Caco-2 (cell line): ENCODE measurements around the gene SLC39A9. TPM values are rescaled to one million over a fixed set of nuclear protein-coding genes. Genes with fewer than 3 reads are reported as not detected.

Source experiments
- BruUV-seq: library from RNA; stranded (reverse); fragments of 400-500 nt; replicated peaks from 2 replicates; lab custom pipeline; 2021; lab: Mats Ljungman, UMichigan
- CTCF ChIA-PET: fragments of 300-600 bp; sonication (Branson Sonifier 250); formaldehyde crosslinking; loops from one replicate; lab custom pipeline; 2022; ENCODE audit warnings: antibody characterized with exemption; lab: Charles Lee
- POLR2A ChIA-PET: fragments of 300-600 bp; sonication (Branson Sonifier 250); formaldehyde crosslinking; loops from one replicate; lab custom pipeline; 2022; ENCODE audit warnings: antibody characterized with exemption; lab: Charles Lee
- DNase-seq, 2 experiments: peaks; one replicate each; pipeline versions ENCODE4 v3.0.0 to v3.0.0-alpha.2; 2020 to 2022
- H3K27me3 ChIP-seq: replicated peaks from 2 replicates; pipeline ENCODE4 v1.6.0; 2011; ENCODE audit warnings: low read length; ENCODE audit not compliant: control insufficient read depth, insufficient read depth
- H3K36me3 ChIP-seq: 2 replicates; pipeline ENCODE4 v1.5.1; 2011; ENCODE audit warnings: low read length; ENCODE audit not compliant: control insufficient read depth, insufficient read depth
- H3K4me1 ChIP-seq: fragments of 250-450 bp; sonication (Bioruptor Pico); 2 replicates; pipeline ENCODE4 v1.5.1; 2020; ENCODE audit warnings: mild to moderate bottlenecking
- H3K4me3 ChIP-seq: 2 replicates; pipeline ENCODE4 v1.5.1; 2011; ENCODE audit warnings: low read depth, mild to moderate bottlenecking, control low read depth, low read length
- H3K9me3 ChIP-seq: fragments of 250-450 bp; sonication (Bioruptor Pico); 2 replicates; pipeline ENCODE4 v1.5.1; 2020; ENCODE audit warnings: mild to moderate bottlenecking, moderate library complexity
- H3K27ac Mint-ChIP-seq: one replicate; pipeline ENCODE4 v1.8.0; 2022; ENCODE audit warnings: mixed read lengths; ENCODE audit not compliant: unreplicated experiment
- H3K27me3 Mint-ChIP-seq: one replicate; pipeline ENCODE4 v1.8.0; 2022; ENCODE audit warnings: mixed read lengths; ENCODE audit not compliant: insufficient read depth, unreplicated experiment
- H3K36me3 Mint-ChIP-seq: one replicate; pipeline ENCODE4 v1.8.0; 2022; ENCODE audit warnings: mild to moderate bottlenecking, mixed read lengths; ENCODE audit not compliant: insufficient read depth, unreplicated experiment
- H3K4me1 Mint-ChIP-seq: one replicate; pipeline ENCODE4 v1.8.0; 2022; ENCODE audit warnings: low read depth, mixed read lengths; ENCODE audit not compliant: unreplicated experiment
- H3K4me3 Mint-ChIP-seq: one replicate; pipeline ENCODE4 v1.8.0; 2022; ENCODE audit warnings: mild to moderate bottlenecking, moderate library complexity, mixed read lengths; ENCODE audit not compliant: unreplicated experiment
- H3K9me3 Mint-ChIP-seq: one replicate; pipeline ENCODE4 v1.8.0; 2022; ENCODE audit warnings: mixed read lengths; ENCODE audit not compliant: unreplicated experiment
- intact Hi-C: fragments of 100-400 bp; cut with micrococcal nuclease; formaldehyde crosslinking; loops from one replicate; pipeline ENCODE4 v1.10.0; 2022; ENCODE audit not compliant: unreplicated experiment
- total RNA-seq: library from RNA; stranded (reverse); gene quantifications from 2 replicates; pipeline ENCODE4 v1.2.3, GENCODE V29; 2022
- TF ChIP-seq, protein P1 (sequence below), 2 experiments: fragments of 200-600 bp in 1 of 2; IDR thresholded peaks; 1 replicate in 1 of 2; 2 replicates in 1 of 2; pipeline versions ENCODE4 v1.5.1 to v1.8.0; 2011 to 2022; ENCODE audit warnings: antibody characterized with exemption in 1 of 2, control low read depth in 1 of 2, inconsistent platforms in 1 of 2, low read depth in 1 of 2, low read length in 1 of 2, mild to moderate bottlenecking in 1 of 2, moderate library complexity in 1 of 2; ENCODE audit not compliant: insufficient read depth in 1 of 2, severe bottlenecking in 1 of 2, unreplicated experiment in 1 of 2

The SLC39A9 gene
- total RNA-seq, 1 experiment from 2014 or later: 96.4 TPM

GRCh38 chr14:69353168-69353567 lies 45.3 kb upstream of the SLC39A9 start:
- Mint-ChIP-seq H3K36me3 (no peaks in the 10 kb centered on the region), H3K4me1 (no peaks in the 10 kb centered on the region)

GRCh38 chr14:69354383-69355153 lies 43.9 kb upstream of the SLC39A9 start:
- no peaks in the 10 kb centered on the region for H3K27me3 Mint-ChIP-seq
- CTCF ChIA-PET: no interaction called here
- POLR2A ChIA-PET: interaction anchor here (0.8 kb wide), 1 partner anchor 92 kb away, joined by 3 read pairs; no protein-coding TSS in a partner anchor
- no peak overlapping the region for H3K4me3 Mint-ChIP-seq
- peaks cover 3% of the 10 kb centered on the region; the same call in 1 of the 2 replicates for H3K4me1 ChIP-seq
- H3K36me3 ChIP-seq: no peaks in the 10 kb centered on the region
- intact Hi-C loops: no loop called here
- H3K4me3 ChIP-seq: no peak overlapping the region
- BruUV-seq: no TSS peak
- no peaks in the 10 kb centered on the region for H3K27me3 ChIP-seq
- no peaks in the 10 kb centered on the region for H3K9me3 Mint-ChIP-seq
- no peak for DNase-seq
- no peaks in the 10 kb centered on the region for H3K4me1 Mint-ChIP-seq
- no peaks in the 10 kb centered on the region for H3K9me3 ChIP-seq
- H3K27ac Mint-ChIP-seq: no peak overlapping the region
- TF ChIP-seq, protein P1, sequence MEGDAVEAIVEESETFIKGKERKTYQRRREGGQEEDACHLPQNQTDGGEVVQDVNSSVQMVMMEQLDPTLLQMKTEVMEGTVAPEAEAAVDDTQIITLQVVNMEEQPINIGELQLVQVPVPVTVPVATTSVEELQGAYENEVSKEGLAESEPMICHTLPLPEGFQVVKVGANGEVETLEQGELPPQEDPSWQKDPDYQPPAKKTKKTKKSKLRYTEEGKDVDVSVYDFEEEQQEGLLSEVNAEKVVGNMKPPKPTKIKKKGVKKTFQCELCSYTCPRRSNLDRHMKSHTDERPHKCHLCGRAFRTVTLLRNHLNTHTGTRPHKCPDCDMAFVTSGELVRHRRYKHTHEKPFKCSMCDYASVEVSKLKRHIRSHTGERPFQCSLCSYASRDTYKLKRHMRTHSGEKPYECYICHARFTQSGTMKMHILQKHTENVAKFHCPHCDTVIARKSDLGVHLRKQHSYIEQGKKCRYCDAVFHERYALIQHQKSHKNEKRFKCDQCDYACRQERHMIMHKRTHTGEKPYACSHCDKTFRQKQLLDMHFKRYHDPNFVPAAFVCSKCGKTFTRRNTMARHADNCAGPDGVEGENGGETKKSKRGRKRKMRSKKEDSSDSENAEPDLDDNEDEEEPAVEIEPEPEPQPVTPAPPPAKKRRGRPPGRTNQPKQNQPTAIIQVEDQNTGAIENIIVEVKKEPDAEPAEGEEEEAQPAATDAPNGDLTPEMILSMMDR (IDR thresholded peaks at IDR 0.05; ENCODE audit: insufficient read depth in 1 of 2, low read depth in 1 of 2, low read length in 1 of 2, severe bottlenecking in 1 of 2, unreplicated experiment in 1 of 2): no peak
- H3K36me3 Mint-ChIP-seq: no peaks in the 10 kb centered on the region

More at GRCh38 chr14:69353168-69353567, 45.3 kb upstream of the SLC39A9 start:
- H3K27me3 Mint-ChIP-seq: no peaks in the 10 kb centered on the region
- H3K4me3 Mint-ChIP-seq: no peak overlapping the region
- Histone ChIP-seq H3K4me3 (no peak overlapping the region), H3K4me1 (peaks cover 3% of the 10 kb centered on the region; the same call in 1 of the 2 replicates), H3K36me3 (no peaks in the 10 kb centered on the region), H3K27me3 (no peaks in the 10 kb centered on the region), H3K9me3 (no peaks in the 10 kb centered on the region)
- no TSS peak for BruUV-seq
- no peak for DNase-seq
- POLR2A ChIA-PET: no interaction called here
- no peaks in the 10 kb centered on the region for H3K9me3 Mint-ChIP-seq
- CTCF ChIA-PET: no interaction called here
- intact Hi-C loops: no loop called here
- no peak overlapping the region for H3K27ac Mint-ChIP-seq
- TF ChIP-seq, protein P1 (IDR thresholded peaks at IDR 0.05; ENCODE audit: insufficient read depth in 1 of 2, low read depth in 1 of 2, low read length in 1 of 2, severe bottlenecking in 1 of 2, unreplicated experiment in 1 of 2): no peak

GRCh38 chr14:69355154-69355597 lies 43.3 kb upstream of the SLC39A9 start:
- TF ChIP-seq, protein P1 (IDR thresholded peaks at IDR 0.05; ENCODE audit: insufficient read depth in 1 of 2, low read depth in 1 of 2, low read length in 1 of 2, severe bottlenecking in 1 of 2, unreplicated experiment in 1 of 2): no peak
- Mint-ChIP-seq H3K36me3 (no peaks in the 10 kb centered on the region), H3K27ac (no peak overlapping the region), H3K9me3 (no peaks in the 10 kb centered on the region), H3K4me3 (no peak overlapping the region), H3K4me1 (no peaks in the 10 kb centered on the region), H3K27me3 (no peaks in the 10 kb centered on the region)
- intact Hi-C loops: no loop called here
- Histone ChIP-seq H3K9me3 (no peaks in the 10 kb centered on the region), H3K4me3 (no peak overlapping the region), H3K36me3 (no peaks in the 10 kb centered on the region), H3K4me1 (peaks cover 3% of the 10 kb centered on the region; the same call in 1 of the 2 replicates), H3K27me3 (no peaks in the 10 kb centered on the region)
- POLR2A ChIA-PET: interaction anchor here (0.8 kb wide), 1 partner anchor 93 kb away, joined by 3 read pairs; no protein-coding TSS in a partner anchor
- no peak for DNase-seq
- CTCF ChIA-PET: no interaction called here
- BruUV-seq: no TSS peak
